MG63 (cell line): Measurements from ENCODE around the gene VDR. TPM values are rescaled to one million over a fixed set of nuclear protein-coding genes. Genes with fewer than 3 reads are reported as not detected.
"Not testable (repeated sequence)": the region's sequence is repeated elsewhere in the genome, so short reads cannot be mapped to it uniquely, and the experiment has no call there.

ENCODE experiments used
- DNase-seq: peaks from one replicate; pipeline ENCODE4 v3.0.0-alpha.2; 2020
- H3K27me3 ChIP-seq: fragments of 250-450 bp; sonication (Bioruptor Pico); 2 replicates; pipeline ENCODE4 v1.5.1; 2020; ENCODE audit warnings: mild to moderate bottlenecking, moderate library complexity
- H3K36me3 ChIP-seq: fragments of 250-450 bp; sonication (Bioruptor Pico); 2 replicates; pipeline ENCODE4 v1.5.1; 2020; ENCODE audit warnings: mild to moderate bottlenecking, moderate library complexity
- H3K4me3 ChIP-seq: fragments of 250-450 bp; sonication (Bioruptor Pico); 2 replicates; pipeline ENCODE4 v1.5.1; 2020; ENCODE audit warnings: mild to moderate bottlenecking, moderate library complexity
- H3K9me3 ChIP-seq: fragments of 250-450 bp; sonication (Bioruptor Pico); 2 replicates; pipeline ENCODE4 v1.5.1; 2020; ENCODE audit warnings: mild to moderate bottlenecking, moderate library complexity
- total RNA-seq: library from RNA; depleted of rRNA; stranded (reverse); fragments of >200 nt; shearing (Covaris generic); gene quantifications from 2 replicates; pipeline ENCODE4 v1.2.3, GENCODE V29; 2014; ENCODE audit warnings: low replicate concordance

Gene VDR
- total RNA-seq, 1 experiment from 2014 or later, result 14.7 TPM

DNA sequence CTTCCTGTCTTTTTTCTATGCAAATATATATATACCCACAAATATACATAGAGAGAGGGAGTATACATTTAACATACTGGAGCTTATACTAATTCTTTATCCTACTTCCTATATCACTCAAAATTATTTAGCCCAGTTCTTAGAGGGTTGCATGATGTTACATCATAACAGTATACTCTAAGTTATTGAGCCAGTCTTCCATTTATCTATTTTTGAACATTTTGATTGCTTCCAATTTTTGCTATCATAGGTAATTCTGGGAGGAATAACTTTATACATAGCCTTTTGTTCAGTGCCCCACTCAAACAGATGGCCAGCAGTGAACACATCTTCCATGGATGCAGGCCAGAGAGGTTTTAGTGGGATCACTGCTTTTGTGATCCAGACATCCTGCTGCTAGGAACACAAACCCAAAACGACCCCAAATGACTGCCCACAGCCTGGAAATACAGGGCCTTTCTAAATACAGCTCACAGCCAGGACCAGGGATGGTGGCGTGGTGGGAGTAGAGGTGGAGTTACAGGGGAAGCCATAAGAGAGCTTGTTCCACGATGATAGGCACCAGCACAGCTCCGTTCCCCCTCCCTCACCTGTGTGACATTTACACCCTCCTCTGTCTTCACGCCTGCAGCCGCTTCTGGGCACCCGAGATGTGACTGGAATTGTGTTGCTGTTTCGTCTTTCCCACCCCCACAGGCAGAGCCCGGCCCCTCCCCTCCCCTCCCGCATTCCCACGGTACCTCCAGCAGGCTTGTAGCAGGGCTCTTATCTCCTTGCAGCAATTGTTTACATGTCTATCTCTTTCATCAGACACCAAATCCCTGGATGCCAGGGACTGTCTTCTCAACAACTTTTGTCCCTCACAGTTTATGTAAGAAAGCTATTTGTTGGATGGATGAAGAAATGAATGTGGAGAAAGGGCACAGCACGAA, 54.4 kb downstream of the VDR start:
- H3K27me3 ChIP-seq, result no peaks in the 10 kb centered on the region
- no peaks in the 10 kb centered on the region for H3K9me3 ChIP-seq
- no peak overlapping the region for H3K4me3 ChIP-seq
- no peak for DNase-seq
- peaks cover 13% of the 10 kb centered on the region for H3K36me3 ChIP-seq

DNA sequence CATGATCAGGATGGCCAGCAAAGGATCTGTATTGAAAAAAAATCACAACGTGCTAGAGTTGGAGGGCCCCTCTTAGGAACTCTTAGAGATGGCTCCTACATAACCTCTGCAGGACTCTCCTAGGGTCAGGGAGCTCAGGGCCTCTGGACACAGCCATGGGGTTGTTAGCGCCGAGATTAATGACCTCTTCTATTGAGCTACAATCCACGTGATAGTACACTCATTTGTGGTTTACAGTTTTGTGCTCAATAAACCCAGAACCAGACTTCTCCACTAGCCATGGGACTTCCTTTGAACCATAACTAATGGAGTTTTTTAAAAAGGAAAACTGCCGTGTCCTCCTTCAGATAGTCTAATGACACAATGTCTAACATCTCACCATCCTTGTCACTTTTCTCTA, 55.5 kb downstream of the VDR start:
- Histone ChIP-seq H3K4me3 (no peak overlapping the region), H3K27me3 (no peaks in the 10 kb centered on the region), H3K36me3 (peaks cover 5% of the 10 kb centered on the region), H3K9me3 (no peaks in the 10 kb centered on the region)
- DNase-seq, result no peak

DNA sequence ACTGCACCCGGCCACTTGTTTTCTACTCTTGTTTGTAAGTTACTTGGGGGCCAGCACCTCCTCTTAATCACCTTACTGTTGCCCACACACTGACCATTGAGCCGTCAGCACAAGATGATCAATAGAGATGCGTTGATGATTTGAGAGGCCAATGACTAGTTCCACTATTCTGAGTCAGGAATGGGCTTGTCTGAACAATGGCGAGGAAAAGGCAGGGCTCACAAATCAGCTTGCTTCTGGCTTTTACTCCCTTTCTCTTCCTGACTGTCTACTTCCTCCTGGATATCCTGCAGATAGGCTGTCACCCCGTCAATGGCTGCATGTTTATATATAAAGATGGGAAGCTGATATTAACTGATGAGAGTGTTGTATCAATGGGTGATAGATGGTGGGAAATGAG, 55.9 kb downstream of the VDR start:
- H3K27me3 ChIP-seq, result no peaks in the 10 kb centered on the region
- H3K9me3 ChIP-seq, result no peaks in the 10 kb centered on the region
- no peak overlapping the region for H3K4me3 ChIP-seq
- H3K36me3 ChIP-seq, result peaks cover 2% of the 10 kb centered on the region; the same call in 1 of the 2 replicates
- DNase-seq, result no peak

DNA sequence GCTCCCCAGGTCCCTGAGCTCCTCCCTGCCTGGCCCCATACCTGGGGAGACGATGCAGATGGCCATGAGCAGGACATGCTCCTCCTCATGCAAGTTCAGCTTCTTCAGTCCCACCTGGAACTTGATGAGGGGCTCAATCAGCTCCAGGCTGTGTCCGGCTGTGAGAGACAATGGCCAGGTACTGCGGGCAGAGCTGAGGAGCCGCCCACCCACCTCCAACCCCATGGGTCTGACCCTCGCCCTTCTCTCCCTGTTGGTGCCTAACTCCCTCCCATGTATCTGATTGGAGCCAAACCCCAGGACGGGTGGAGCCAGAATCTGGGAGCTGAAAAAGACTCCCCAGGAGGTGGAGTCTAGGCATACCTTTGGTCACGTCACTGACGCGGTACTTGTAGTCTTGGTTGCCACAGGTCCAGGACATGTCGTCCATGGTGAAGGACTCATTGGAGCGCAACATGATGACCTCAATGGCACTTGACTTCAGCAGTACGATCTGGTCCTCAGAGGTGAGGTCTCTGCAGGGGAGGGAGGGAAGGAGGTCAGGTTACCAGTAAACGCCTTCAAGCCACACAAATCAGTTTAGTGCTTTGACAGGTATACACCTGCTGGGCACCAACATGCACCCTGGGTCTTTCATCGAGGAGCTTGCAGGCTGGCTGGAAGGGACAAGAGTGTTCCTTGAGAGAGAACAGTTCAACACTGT, 58.3 kb downstream of the VDR start:
- DNase-seq, result no peak
- Histone ChIP-seq H3K4me3 (no peak overlapping the region), H3K36me3 (peaks cover 2% of the 10 kb centered on the region; the same call in 1 of the 2 replicates), H3K9me3 (no peaks in the 10 kb centered on the region), H3K27me3 (no peaks in the 10 kb centered on the region)

DNA sequence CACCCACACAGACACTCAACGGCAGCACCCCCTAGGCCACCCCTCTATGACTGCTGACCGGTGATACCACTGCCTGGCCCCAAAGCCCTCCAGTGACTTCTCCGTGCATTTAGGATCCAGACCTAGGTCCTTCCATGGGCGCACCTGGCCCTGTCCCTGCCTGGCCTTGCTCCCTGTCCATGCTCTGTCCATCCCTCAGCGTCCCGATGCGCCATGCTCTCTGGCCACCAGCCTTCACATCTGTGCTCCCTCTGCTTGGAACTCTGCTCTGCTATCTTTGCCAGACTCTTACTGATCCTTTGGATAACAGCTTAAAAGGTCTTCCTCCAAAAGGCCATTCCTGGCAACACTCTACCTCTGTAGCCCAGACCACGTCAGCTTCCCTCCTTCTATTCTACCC, 59.7 kb downstream of the VDR start:
- H3K36me3 ChIP-seq, result peaks cover 2% of the 10 kb centered on the region; the same call in 1 of the 2 replicates
- no peaks in the 10 kb centered on the region for H3K9me3 ChIP-seq
- H3K27me3 ChIP-seq, result no peaks in the 10 kb centered on the region
- no peak overlapping the region for H3K4me3 ChIP-seq
- DNase-seq, result no peak

DNA sequence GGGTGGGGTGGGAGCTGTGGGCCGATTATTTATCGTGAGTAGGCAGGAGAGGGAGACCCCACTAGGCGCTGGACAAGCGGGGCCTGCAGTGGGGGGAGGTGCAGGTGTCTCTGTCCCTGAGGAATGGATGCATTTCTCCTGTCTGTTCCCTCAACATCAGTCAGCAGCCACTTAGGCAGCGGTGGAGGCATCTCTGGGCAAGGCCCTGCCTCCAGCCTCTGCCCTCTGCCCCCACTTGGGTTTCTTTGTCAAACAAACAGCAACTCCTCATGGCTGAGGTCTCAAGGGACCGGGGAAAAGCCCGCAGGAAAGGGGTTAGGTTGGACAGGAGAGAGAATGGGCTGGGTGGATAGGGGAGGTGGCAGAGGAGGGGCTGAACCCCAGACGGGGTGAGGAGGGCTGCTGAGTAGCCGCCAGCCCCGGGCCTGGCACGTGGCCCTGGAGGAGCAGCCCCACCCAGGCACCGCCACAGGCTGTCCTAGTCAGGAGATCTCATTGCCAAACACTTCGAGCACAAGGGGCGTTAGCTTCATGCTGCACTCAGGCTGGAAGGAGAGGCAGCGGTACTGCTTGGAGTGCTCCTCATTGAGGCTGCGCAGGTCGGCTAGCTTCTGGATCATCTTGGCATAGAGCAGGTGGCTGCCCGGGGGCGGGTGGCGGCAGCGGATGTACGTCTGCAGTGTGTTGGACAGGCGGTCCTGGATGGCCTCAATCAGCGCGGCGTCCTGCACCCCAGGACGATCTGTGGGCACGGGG, 60.4 kb downstream of the VDR start:
- H3K4me3 ChIP-seq, result no peak overlapping the region
- DNase-seq, result no peak
- no peaks in the 10 kb centered on the region for H3K27me3 ChIP-seq
- no peaks in the 10 kb centered on the region for H3K9me3 ChIP-seq
- peaks cover 2% of the 10 kb centered on the region; the same call in 1 of the 2 replicates for H3K36me3 ChIP-seq

DNA sequence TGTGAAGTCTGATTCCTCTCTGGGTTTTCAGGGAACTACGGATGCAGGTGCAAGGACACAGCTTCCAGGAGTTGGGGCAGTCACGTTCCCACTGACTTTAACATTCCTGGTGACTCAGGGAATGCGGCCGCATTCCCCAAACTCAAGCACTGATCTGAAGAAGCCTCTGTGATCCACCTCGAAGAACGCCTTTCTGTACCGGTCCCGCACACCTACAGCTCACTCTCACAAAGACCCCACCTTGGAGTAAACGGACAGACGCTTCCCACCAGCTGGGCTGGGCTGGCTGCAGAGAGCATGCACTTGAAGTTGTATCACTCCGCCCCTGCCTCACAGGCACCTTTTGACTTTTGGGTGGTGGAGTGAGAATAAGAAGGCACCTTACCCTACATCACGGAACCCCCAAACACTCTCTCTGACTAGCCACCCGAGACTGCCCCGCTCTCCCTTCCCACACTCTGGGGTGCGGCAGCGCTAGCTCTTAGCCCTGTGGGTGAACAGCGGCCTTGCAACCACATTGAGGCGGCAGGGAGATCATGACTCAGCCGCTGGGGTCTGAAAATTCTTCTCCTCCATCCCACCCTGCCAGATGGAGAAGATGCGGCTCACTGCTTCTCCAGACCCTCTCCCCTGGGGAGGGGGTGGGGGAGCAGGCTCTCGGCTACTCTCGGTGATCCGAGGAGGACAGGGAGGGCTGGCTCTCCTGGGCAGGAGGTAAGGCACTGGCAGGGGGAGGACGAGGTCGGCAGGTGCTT, 61.4 kb downstream of the VDR start:
- no peak for DNase-seq

DNA sequence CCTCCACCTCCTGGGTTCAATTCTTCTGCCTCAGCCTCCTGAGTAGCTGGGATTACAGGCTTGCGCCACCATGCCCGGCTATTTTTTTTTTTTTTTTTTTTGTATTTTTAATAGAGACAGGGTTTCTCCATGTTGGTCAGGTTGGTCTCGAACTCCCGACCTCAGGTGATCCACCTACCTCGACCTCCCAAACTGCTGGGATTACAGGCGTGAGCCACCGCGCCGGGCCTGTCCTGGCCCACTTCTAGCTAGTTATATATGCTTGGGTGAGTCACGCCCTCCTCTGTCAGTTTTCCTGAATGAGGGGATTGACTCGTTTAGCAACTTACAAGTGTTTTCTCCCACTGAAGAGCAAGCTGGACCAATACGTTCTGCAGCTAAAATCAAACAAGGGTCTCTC, 62.3 kb downstream of the VDR start:
- H3K36me3 ChIP-seq, H3K27me3 ChIP-seq, H3K4me3 ChIP-seq, H3K9me3 ChIP-seq, DNase-seq: not testable (repeated sequence)

More for the DNA sequence above, 61.4 kb downstream of the VDR start:
- Histone ChIP-seq H3K4me3 (no peak overlapping the region), H3K36me3 (peaks cover 2% of the 10 kb centered on the region; the same call in 1 of the 2 replicates), H3K9me3 (no peaks in the 10 kb centered on the region), H3K27me3 (no peaks in the 10 kb centered on the region)

DNA sequence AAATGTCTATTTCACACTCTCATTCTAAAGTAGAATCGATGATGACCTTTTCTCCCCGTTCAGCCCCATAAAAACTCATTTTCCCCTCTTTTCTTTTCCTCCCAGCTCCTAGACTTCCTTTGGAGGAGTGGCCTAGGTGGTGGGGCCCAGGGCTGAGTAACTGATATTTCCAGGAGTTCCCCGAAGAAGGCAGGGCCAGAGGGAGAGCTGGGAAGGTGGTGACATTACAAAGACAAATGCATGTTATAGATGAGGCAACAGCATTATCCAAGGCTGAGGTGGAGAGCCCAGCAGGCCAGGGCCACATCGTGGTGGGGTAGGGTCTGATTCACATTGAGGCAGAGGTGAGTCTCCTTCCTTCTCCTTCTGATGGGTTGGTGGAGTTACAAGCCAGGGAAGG, 62.9 kb downstream of the VDR start:
- DNase-seq, result no peak

DNA sequence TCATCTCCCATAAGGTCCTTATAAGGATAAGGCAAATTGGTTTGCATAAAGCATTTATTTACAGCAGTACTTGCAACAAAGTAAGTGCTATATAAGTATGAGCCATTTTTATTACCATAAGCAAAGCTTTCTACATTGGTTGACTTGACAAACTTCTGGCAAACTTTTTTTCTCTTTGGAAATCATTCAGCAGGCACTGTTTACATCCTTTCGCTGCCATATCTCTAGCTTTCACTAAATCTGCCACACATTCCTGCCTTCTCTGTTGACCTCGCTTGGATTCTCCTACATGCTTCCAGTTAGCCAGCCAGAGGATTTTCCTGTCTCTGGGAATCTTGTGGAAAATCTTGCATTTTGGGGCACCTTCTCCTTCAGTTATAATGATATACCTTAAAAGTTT, 63.3 kb downstream of the VDR start:
- no peak for DNase-seq
- Histone ChIP-seq H3K36me3 (peaks cover 2% of the 10 kb centered on the region; the same call in 1 of the 2 replicates), H3K4me3 (no peak overlapping the region), H3K27me3 (no peaks in the 10 kb centered on the region), H3K9me3 (no peaks in the 10 kb centered on the region)

More for the DNA sequence above, 62.9 kb downstream of the VDR start:
- Histone ChIP-seq H3K36me3 (peaks cover 2% of the 10 kb centered on the region; the same call in 1 of the 2 replicates), H3K27me3 (no peaks in the 10 kb centered on the region), H3K9me3 (no peaks in the 10 kb centered on the region), H3K4me3 (no peak overlapping the region)

DNA sequence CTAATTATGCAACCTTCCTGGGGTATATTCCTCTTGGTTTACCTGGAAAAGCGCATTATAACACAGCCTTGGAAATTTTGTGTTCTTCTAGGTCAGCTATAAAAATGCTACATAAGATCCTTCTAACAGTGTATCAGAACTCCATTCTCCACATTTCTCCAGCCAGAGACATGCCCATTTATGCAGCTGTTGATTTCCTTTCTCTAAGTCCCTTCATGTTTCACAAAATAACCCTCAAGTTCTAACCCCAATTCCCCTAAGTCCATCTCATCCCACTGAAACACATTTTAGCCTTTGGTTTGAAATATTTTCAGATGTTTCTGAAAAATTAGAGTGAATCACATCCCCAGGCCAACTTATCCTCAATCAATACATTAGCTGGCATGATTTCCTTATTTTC, 64.2 kb downstream of the VDR start:
- H3K4me3 ChIP-seq, result no peak overlapping the region
- no peaks in the 10 kb centered on the region; the same call in 1 of the 2 replicates for H3K36me3 ChIP-seq
- no peak for DNase-seq
- H3K27me3 ChIP-seq, result no peaks in the 10 kb centered on the region
- no peaks in the 10 kb centered on the region for H3K9me3 ChIP-seq

DNA sequence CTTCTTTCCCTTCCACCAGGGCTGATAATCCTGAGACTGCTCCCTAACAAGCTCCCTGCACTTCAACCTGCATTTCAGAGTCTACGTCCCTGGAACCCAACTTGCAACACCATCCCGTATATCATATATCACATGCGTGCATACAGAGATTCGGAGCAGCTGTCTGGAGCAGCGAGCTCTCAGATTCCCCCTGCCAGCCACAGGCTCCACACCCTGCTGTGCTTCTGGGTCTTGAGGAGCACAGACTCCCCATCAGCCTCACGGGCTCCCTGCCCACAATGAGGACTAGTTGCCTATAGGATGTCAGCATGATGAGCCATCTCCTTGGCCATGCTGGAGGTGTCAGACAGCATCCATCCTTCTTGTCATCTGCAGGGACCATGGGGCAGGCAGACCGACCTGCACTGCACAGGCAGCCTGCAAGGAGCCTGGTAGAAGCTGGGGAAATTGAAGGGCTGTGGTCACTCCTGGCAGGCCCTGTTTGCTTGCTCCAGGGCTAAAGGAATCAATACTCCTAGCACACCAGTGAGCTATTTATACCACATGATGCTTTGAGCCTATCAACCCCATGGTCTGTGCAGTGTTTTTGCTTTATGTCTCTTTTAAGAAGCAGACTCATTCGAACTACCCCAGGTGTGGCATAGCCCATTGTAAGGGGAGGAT, 65.4 kb downstream of the VDR start:
- DNase-seq, result no peak
- Histone ChIP-seq H3K9me3 (no peaks in the 10 kb centered on the region), H3K27me3 (no peaks in the 10 kb centered on the region), H3K36me3 (no peaks in the 10 kb centered on the region; the same call in 1 of the 2 replicates), H3K4me3 (no peak overlapping the region)

DNA sequence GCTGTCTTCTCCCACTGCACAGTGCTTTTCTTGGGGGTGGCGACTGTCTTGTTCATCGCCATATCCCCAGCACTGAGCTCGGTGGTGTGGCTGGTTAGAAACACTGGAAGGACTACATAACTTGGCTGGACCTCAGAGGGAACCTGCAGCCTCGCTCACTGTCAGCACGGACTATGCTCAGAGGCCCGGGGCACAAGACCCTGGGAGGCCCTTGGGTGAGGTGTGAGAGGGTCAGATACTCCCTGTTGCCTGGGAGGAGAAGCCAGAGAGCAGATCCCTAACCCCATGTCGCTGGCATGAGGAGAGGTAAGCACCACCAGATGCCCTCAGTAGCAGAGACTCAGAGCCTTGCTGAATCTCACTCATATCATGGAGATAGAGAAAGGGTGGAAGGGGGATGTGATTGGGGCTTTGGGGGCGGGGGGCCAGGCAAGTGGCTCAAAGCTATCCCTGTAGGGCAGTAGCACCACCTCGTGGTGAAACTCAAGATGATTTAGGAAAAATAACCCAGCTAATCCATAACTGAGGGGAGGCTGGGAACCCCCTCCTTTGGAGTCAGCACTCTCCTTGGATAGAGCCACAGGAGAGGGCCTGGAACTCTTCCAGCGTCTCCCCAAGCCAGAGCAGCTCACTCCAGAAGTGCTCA, 66.4 kb downstream of the VDR start:
- Histone ChIP-seq H3K27me3 (no peaks in the 10 kb centered on the region), H3K4me3 (no peak overlapping the region), H3K9me3 (no peaks in the 10 kb centered on the region), H3K36me3 (no peaks in the 10 kb centered on the region)
- peak; percentile 34 for DNase-seq

DNA sequence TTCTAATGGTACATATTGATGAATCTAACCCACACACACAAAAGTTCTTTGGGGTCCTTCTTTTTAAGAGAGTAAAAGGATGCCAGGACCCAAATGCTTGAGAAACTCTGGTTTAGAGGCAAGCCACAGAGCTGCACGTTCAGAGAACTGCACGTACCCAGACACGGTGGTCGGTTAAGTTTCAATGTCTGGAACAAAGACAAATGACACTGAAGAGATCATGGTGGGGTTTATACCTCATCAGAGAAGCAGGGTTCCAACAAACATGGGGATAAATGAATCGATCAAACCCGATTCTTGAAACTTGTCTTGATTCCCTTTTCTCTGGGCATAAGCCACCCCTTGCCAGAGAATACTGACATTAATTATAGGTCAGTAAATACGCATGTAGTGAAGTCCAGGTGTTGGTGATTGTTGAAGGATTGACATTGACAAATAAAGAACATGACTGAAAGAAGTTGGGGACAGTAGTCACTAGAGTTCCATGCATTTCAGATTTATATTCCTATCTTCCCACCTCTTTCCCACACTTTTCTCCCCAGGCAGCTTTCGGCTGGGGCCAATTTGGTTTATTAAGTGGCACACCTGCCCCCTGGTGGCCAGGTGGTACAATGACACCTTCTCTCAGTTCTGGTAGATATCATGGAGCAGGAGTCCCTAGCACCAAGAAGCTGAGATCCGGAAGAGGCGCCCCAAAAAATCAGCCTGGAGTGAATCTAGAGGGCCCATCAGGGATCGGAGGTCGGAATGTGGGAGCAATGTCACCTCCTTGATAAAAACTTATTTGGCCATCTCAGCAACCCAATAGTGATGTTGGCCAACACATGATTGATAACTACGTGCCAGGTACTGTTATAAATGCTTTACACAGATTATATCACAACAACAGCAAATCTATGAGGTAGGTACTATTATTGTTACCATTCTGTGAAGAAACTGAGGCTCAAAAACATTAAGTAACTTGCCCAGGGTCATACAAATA, 67.3 kb downstream of the VDR start:
- H3K9me3 ChIP-seq, result no peaks in the 10 kb centered on the region
- no peak overlapping the region for H3K4me3 ChIP-seq
- no peaks in the 10 kb centered on the region for H3K27me3 ChIP-seq
- peak; percentile 42 for DNase-seq
- H3K36me3 ChIP-seq, result no peaks in the 10 kb centered on the region
